ENCODE data around the gene C19orf81.

The C19orf81 gene

DNA sequence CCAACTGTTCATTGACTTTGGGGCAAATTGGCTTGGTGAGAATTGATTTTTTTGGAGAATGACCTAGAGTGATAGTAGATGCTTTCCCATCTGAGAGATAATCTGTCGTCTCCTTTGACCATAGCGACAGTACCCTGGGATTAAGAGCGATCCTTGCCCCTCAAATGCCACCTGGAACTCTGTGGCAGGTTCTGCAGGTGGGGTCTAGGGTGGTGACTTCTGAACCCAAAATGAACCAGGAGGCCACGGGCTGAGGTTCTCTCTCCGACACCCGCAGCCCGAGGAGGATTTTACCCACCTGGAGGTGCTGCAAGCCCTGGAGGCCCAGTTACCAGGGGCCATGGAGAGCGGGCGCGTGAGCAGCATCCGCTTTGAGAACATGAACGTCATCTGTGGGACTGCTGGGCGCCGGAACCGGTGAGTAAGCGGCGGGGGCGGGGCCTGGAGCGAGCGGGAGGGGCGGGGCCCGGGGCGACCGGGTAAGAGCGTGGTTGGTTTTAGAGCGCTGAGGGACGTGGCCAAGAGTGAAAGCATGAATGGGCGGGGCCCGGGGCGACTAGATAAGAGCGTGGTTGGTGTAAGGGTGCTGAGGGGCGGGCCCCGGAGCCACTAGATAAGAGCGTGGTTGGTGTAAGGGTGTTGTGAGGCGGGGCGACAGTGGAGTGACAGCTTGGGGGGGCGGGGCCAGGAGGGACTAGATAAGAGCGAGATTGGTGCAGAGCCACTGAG, 8.6 kb downstream of the C19orf81 start:
- DNase-seq (ENCODE audit: extremely low read depth in 1 of 2, low read depth in 1 of 2), result peak; percentile 60 to 63

DNA sequence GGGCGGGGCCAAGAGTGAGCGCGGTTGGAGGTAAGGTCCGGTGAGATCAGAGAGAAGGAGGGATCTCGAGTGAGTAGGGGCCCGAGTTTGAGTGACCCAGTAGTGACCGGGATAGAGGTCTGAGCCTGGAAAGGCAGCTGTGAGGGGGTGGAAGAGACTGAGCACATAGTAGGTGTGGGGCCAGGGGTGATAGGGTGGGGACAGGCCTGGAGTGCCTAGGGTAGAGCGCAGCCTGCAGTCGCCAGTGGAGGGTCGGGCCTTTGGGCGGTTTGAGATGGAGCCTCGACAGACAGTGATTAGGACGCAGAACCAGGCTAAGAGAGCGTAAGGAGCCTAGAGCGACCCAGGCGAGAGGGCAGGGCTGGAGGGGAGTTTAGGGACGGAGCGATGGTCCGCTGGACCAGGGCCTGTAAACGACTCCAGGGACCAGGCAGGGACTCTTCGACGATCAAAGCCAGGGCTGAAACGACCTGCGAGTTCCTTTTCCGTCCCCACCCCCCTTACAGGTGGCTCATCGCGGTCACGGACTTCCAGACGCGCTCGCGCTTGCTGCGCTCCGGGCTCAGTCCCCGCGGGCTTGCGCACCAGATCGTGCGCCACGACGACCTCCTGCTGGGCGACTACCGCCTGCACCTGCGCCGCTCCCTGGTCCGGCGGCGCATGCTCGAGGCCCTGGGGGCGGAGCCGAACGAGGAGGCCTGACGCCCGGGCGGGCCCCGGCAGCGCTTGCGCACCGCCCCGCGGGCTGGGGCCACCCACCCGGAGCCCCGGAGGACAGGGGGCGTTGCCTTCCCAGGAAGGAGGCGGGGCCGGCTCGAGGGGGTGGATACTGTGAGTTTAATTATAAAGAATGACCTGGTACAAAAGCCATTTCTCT, 9.4 kb downstream of the C19orf81 start:
- peak in 1 of 2 donors; percentile 33 for DNase-seq (ENCODE audit: extremely low read depth in 1 of 2, low read depth in 1 of 2)

- no peak for DNase-seq (ENCODE audit: extremely low read depth in 1 of 2, low read depth in 1 of 2)
Measured at GRCh38 chr19:50659318-50660087, 10.3 kb downstream of the C19orf81 start.

GRCh38 chr19:50660088-50660366, 10.8 kb downstream of the C19orf81 start:
- DNase-seq (ENCODE audit: extremely low read depth in 1 of 2, low read depth in 1 of 2), result no peak

DNA sequence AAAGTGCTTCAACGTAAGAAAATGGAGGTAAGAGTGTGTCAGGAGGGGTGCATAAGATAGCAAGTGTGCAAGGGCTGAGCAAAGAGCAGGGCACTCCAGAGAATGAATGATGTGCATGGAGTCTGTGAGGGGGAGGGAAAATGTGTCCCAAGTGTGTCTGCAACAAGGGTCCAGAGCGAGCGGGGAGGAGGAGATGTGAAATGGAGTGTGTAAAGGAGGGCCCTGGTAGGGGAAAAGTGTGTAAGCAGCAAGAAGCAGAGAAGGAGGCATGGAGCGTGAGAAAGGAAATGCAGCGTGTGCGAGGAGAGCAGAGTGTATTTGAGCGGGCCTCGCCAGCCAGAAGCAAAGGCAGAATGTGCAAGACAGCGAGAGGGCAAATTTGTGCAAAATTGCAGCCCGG, 11.8 kb downstream of the C19orf81 start:
- DNase-seq (ENCODE audit: extremely low read depth in 1 of 2, low read depth in 1 of 2), result no peak

DNA sequence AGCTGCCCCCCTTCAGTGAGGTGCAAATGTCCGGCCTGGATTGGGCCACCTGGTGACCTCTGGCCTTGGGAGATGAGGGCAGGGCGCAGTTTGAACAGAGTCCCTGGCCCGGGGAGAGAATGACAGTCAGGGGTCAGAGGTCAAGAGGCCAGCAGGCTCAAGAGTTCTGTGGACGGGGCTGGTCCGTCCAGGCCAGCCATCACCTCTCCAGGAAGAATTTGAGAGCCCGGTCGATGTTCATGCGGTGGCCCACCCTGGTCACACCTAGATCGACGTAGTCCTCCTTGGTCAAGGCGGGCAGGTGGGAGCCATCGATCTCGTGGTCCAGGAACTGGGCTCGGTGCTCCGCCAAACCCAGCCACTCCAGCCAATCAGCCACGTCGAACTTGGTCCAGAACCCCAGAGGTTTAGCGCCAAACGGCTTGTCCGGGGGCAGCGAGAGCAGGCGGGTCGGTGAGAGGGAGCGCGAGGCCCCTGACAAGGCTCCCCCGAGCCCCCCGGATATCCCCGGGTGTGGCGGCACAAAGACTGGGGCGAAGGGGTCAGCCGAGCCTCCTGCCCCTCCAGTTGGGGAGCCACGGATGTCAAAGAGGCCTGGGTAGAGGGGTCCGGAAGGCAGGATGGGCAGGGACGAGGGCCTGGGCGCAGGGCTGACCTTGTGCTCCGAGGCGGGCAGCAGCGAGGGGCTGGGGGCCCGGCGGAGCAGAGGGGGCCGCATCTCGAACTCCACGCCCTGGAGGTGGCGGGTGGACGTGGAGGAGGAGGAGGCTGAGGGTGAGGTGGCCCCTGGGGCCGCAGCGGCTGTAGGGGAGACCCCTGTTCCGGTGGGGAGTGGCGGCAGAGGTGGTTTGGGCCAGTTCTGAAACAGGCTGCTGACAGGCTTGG, 12.8 kb downstream of the C19orf81 start:
- DNase-seq (ENCODE audit: extremely low read depth in 1 of 2, low read depth in 1 of 2), result no peak

DNA sequence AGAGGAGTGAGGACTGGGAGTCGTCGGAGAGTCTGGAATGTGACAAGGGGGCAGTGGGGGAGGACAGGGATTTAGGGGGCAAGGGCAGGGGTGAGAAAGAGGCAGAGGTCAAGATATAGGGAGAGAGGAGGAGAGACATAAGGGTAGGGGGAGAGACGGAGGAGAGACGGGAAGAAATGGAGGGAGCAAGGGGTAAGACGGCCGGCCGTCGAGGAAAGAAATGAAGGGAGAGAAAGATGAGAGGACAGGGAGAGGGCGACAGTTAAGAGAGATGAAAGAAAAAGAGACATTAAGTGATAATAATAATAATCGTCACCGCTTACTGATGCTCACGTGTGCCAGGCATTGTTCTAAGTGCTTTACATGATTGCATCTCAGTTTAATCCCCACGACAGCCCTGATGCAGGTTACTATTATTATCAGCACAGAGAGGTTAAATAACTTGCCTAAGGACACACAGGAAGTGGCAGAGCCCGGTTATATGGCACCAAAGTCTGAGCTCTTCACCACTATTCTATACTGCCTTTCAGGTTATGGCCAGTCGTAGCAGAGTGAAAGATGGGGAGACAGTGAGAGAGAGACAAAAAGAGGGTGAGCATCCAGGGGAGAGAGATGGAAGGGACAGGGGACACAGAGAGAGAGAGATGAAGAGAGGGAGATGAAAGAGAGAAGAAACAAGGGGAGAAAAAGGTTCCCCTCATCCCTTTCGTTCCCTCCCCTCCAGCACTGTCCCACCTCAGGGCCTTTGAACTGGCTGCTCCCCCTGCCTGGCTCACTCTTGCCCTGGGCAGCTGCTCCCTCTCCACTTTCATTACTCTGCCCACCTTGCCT, 13.6 kb downstream of the C19orf81 start:
- no peak for DNase-seq (ENCODE audit: extremely low read depth in 1 of 2, low read depth in 1 of 2)

DNA sequence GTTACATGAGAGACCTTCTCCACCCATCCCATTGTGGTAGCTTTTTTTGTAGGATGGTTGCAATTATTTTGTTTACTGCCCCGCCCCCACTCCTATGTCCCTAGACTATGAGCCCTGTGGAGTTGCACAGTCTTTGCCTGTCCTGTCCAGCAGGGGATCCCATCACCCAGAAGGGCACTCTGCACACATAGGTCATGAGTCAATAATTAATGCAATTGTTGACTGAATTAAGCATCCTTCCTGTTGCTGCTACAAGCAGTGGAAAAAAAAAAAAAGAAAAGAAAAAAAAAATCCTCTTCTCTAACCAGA, 14.2 kb downstream of the C19orf81 start:
- DNase-seq (ENCODE audit: extremely low read depth in 1 of 2, low read depth in 1 of 2), result no peak

GRCh38 chr19:50664204-50664603, 15.0 kb downstream of the C19orf81 start:
- no peak for DNase-seq (ENCODE audit: extremely low read depth in 1 of 2, low read depth in 1 of 2)

DNA sequence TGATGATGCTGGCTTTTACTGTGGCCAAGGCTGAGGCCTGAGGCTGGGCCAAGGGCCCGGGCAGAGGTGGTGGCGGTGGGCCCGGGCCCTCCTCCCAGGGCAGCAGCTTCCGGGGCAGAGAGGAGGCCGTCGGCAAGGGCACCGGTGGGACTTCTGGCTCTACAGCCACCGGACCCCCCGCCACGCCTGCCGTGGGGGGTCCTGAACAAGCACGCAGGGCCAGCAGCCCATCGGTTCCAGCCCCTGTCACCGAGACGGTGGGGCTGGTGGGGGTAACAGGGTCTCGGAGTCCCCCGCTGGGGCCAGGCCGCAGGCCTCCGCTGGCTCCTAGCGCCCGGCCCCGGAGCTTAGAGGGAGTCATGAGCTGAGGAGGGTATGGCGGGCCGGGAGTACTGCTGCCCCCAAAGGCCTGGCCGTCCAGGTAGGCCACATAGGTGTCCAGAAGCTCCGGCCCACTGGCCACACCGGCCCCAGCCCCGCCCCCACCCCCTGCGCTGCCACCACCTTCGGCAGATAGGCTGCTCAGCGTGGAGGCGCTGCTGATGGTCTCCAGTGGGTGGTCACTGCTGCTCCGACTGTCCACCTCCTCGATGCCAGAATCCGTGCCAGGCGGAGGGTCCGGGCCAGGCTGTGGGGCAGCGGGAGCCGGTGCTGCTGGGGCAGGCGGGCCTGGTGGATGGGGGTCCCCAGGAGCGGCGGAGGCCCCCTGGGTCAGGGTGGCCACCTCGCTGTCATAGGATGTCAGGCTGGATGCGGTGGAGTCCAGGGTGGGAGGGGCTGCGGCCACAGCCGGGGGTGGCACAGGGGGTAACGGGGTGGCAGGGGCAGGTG, 17.3 kb downstream of the C19orf81 start:
- DNase-seq (ENCODE audit: extremely low read depth in 1 of 2, low read depth in 1 of 2), result no peak

DNA sequence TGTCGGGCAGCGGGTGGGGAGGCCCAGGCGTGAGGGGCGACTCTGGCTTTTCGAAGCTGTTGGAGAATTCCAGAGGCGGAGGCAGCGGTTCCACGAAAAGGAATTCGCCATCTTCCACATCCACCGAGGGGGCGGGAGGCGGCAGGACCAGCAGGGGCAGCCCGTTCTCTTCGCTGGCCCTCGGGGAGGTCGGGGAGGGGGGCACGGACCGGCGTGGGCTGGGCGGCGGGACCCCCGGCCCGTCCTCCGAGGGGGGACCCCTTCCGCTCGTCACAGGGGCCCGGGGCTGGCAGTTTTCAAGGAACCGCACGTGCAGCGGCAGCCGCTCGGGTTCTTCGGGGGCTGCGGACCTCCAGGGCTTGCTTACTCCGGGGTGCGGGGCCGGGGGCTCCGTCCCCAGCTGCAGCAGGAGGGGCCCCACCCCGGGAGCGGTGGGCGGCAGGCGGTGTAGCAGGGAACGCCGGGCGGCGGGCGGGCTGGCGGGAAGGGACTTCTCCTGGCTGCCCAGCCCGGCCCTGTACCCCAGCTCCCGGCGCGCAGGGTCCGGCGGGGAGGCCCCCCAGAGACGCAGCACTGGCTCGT, 18.0 kb downstream of the C19orf81 start:
- no peak for DNase-seq (ENCODE audit: extremely low read depth in 1 of 2, low read depth in 1 of 2)

DNA sequence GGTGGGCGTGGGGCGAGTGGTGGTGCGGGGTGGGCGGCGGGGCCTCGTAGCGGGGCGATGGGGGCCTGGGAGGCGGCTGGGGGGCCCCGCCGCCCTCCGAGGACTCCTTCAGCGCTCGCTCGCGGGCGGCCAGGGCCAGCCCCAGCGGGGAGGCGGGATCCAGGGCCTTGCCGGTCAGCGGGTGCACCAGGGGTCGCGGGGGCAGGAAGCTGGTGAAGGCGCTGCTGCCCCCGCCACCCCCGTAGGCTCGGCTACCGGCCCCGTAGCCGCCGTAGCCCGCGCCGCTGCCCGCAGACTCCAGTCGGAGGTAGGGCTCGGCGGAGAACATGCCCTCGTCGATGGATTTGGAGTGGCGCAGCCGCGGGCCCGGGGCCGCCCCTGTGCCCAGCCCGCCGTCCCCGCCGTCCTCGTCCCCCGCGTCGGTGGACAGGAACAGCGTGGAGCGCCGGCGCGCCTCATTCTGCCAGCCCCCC, 18.6 kb downstream of the C19orf81 start:
- no peak for DNase-seq (ENCODE audit: extremely low read depth in 1 of 2, low read depth in 1 of 2)

- DNase-seq (ENCODE audit: extremely low read depth in 1 of 2, low read depth in 1 of 2), result no peak
Measured at GRCh38 chr19:50668416-50668815, 19.2 kb downstream of the C19orf81 start.

GRCh38 chr19:50668879-50669278, 19.6 kb downstream of the C19orf81 start:
- no peak for DNase-seq (ENCODE audit: extremely low read depth in 1 of 2, low read depth in 1 of 2)

- peak in 1 of 2 donors; percentile 19 for DNase-seq (ENCODE audit: extremely low read depth in 1 of 2, low read depth in 1 of 2)
Measured at GRCh38 chr19:50669302-50670101, 20.3 kb downstream of the C19orf81 start.

DNA sequence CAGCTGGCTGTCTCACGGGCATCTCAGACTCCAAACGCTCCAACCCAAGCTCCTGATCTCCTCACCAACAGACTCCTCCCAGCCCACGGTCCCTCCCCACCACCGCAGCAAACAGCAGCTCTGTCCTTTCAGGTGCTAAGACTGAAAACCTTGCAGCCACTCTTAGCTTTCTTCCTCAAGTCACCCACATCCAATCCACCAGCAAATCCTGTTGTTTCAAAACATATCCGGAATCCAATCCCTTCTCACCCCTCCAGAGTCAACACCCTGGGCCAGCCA, 20.8 kb downstream of the C19orf81 start:
- no peak for DNase-seq (ENCODE audit: extremely low read depth in 1 of 2, low read depth in 1 of 2)

- DNase-seq (ENCODE audit: extremely low read depth in 1 of 2, low read depth in 1 of 2), result no peak
Measured at GRCh38 chr19:50673118-50673517, 23.9 kb downstream of the C19orf81 start.

GRCh38 chr19:50676625-50677197, 27.5 kb downstream of the C19orf81 start:
- DNase-seq (ENCODE audit: extremely low read depth in 1 of 2, low read depth in 1 of 2), result no peak
